ENCODE results near the gene CD302.
"Not testable (repeated sequence)": the region's sequence is repeated elsewhere in the genome, so short reads cannot be mapped to it uniquely, and the experiment has no call there.

Gene CD302

DNA sequence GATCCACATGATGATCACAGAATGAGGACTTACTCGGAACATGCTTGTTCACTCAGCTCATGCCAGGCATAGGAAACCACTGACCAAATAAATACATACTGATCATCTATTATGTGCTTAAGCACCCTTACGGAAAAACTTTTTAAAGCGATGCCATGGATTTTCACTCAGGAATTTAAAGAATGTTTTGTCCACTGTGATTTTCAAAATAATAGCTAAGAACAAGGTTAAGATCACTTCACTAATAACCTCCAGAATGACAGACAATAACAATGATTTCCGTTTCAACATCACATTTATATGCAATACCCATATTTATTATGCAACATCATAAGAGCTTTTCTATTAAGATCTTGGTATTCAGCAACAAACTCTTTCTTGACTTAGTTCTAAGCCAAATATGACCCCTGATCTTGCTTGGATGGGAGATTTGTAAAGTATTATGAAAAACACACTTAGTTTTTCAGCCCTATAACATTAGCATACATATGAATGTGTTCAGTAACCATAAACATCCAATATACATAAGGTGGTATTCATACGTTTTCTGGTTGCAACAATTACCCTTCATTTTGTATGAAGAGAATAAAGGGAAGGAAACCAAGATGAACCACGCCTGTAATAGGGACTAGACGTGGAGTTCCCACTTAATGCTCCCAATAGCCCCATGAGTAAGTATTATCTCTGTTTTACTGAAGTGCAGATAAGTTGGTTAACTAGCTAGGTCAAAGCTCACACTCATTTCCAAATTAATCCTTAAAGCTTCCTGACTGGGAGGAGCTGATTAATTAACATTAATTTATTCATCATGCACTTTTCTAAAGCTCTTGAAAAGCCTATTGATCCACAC lies 1.9 kb downstream of the CD302 start:
- in situ Hi-C loops (cut with MboI; ENCODE audit: low sequenced_read_pairs) = no loop called here

DNA sequence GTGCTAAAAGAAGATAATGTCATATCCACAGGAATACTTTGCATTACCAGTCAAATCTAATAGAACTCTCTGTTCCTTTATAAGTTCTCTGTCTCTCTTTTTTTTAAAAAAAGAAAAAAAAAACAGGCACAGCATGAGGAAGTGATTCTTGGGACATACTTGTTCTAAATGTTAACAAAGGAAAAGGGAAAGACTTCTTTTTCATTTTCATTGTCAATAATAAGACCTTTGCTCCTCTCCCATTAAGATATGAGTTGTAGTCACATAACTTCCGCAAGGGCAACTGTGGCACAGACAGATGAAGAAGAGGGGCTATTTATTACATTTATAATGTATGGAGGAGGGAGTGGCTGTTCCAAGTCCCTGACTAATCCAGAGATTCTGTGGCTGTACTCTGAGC lies 4.7 kb downstream of the CD302 start:
- in situ Hi-C loops (cut with MboI; ENCODE audit: low sequenced_read_pairs) = no loop called here

DNA sequence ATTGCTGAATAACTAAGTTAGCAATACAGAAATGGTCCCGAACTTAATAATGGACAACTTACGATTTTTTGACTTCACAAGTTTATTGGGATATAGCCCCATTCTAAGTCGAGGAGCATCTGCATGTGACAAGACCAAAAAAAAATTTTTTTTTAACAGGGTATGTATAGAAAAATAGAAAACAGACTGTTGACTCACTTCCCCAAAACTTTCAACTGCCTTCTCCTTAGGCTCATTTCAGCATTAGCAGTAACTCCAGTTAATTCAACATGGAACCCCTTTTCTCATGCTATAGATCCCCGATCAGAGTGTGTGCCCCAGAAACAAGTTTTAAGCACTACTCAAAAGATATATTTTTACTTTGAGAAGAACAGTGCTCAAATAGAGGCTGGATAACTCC lies 5.4 kb downstream of the CD302 start:
- in situ Hi-C loops (cut with MboI; ENCODE audit: low sequenced_read_pairs) = no loop called here

DNA sequence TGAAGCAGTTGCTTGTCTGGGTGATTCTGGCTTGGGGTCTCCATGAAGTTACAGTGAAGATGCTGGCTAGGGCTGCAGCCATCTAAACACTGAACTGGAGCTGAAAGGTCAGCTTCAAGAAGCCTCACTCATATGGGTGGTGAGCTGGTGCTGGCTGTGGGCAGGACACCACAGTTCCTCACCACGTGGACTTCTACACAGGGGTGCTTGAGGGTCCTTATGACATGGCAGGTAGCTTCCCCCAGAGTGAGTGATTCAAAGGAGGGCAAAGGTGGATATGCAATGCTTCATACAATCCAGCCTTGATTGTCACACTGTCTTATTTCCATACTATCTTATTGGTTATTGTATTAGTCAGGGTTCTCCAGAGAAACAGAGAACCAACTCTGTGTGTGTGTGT lies 6.0 kb downstream of the CD302 start:
- in situ Hi-C loops (cut with MboI; ENCODE audit: low sequenced_read_pairs) = no loop called here

- in situ Hi-C loops (cut with MboI; ENCODE audit: low sequenced_read_pairs) = no loop called here
Observed at GRCh38 chr2:159790323-159790722, 7.7 kb downstream of the CD302 start.

GRCh38 chr2:159788253-159788652 lies 9.8 kb downstream of the CD302 start:
- in situ Hi-C loops (cut with MboI; ENCODE audit: low sequenced_read_pairs) = no loop called here

- in situ Hi-C loops (cut with MboI; ENCODE audit: low sequenced_read_pairs) = not testable (repeated sequence)
Observed at GRCh38 chr2:159787647-159788046, 10.4 kb downstream of the CD302 start.

DNA sequence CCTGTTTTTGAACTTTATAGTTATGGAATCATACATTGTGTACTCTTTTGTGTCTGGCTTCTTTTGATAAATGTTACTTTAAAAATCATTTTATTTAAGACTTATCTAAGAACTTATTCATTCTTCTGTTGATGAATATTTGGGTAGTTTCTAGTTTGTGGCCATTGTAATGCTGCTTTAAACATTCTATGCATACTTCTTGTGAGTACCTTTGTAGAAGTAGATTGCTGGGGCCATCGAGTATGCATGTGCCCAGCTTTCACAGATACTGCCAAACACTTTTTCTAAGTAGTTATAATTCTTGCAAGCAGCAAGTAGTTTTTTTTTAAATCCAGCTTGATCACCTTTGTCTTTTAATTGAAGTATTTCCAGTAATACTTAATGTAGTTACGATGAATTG lies 11.1 kb downstream of the CD302 start:
- in situ Hi-C loops (cut with MboI; ENCODE audit: low sequenced_read_pairs) = no loop called here

DNA sequence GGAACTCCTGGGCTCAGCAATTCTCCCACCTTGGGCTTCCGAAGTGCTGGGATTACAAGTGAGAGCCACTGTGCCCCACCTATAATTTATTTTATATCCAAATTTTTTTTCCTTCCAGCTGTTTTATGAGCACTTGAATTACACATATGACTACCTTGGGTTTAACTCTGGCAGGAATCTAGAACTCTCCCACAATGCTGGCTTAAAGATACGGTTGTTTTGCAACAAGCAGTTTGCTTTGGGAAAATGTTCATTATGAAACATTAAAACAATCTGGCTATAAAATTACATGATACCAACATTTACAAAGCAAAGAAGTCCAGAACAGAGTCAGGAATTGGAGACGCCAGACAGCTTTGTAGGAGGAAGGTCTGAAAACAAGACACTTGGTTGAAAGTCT lies 12.8 kb downstream of the CD302 start:
- in situ Hi-C loops (cut with MboI; ENCODE audit: low sequenced_read_pairs) = no loop called here

- in situ Hi-C loops (cut with MboI; ENCODE audit: low sequenced_read_pairs) = not testable (repeated sequence)
Observed at GRCh38 chr2:159784744-159785143, 13.3 kb downstream of the CD302 start.

- in situ Hi-C loops (cut with MboI; ENCODE audit: low sequenced_read_pairs) = no loop called here
Observed at GRCh38 chr2:159783556-159783955, 14.5 kb downstream of the CD302 start.

DNA sequence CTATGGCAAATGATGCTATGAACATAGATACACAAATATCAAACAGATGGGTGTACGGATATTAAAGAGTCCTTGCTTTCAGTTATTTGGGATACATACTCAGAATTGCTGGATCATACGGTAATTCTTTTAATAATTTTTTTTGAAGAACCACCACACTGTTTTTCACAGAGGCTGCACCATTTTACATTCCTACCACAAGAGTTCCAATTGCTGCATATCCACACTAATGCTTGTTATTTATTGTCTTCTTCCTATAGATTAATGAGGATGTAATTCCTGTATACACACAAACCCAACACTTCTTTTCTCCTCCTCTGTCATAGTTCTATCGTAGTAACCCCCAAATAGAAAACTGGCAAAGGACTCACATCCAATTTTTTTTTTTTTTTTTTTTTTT lies 21.7 kb downstream of the CD302 start:
- in situ Hi-C loops (cut with MboI; ENCODE audit: low sequenced_read_pairs) = no loop called here

- in situ Hi-C loops (cut with MboI; ENCODE audit: low sequenced_read_pairs) = no loop called here
Observed at GRCh38 chr2:159775021-159775420, 23.0 kb downstream of the CD302 start.

DNA sequence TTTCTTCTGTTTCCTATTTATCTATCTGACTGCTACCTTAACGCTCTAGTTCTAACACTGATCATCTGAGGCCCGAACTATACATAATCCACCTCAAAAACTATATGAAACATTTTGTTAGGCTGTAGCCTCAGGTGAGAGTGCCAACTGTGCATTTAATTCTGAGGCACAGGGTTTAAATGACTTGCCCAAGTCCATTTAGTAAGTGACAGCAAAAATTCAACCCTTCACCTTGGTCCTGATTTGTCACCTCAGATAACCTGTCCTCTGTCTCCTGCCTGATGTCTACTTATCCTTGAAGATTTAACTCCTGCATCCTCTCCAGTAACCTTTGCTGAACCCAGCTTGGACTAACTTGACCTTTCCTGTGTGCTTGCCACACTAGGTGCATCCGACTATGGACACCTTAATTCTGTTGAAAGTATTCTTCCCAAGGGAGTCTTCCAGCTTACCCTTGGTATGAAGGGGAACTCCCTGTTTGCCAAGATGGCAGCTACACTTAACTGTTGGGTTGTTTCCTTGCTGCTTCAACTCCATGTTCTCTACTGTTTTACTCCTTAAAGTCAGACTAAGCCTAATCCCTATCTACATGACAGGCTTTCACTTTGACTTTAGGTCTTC lies 23.5 kb downstream of the CD302 start:
- in situ Hi-C loops (cut with MboI; ENCODE audit: low sequenced_read_pairs) = no loop called here

DNA sequence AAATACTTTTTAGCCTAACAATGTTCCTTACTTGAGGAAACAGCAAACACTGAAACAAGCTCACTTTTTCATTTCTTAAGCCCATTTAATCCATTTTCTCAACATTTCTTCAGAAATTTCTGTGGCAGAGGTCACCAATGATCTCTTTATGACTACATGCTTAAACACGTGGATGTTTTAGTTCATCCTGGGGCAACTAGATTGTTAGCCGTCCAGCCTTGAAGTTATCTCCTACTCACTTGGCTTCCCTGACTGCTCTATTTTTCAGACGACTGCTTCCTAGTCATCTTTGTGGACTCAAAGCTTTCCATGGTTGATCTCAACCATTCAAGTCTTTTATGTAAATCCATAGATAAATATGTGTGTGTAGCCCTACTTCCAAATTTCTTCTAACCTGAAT lies 24.1 kb downstream of the CD302 start:
- in situ Hi-C loops (cut with MboI; ENCODE audit: low sequenced_read_pairs) = no loop called here

GRCh38 chr2:159773426-159773825 lies 24.6 kb downstream of the CD302 start:
- in situ Hi-C loops (cut with MboI; ENCODE audit: low sequenced_read_pairs) = no loop called here

GRCh38 chr2:159769147-159769546 lies 28.9 kb downstream of the CD302 start:
- in situ Hi-C loops (cut with MboI; ENCODE audit: low sequenced_read_pairs) = no loop called here

- in situ Hi-C loops (cut with MboI; ENCODE audit: low sequenced_read_pairs) = no loop called here
Observed at GRCh38 chr2:159762075-159762474, 35.9 kb downstream of the CD302 start.

- in situ Hi-C loops (cut with MboI; ENCODE audit: low sequenced_read_pairs) = no loop called here
Observed at GRCh38 chr2:159760326-159760725, 37.7 kb downstream of the CD302 start.

- in situ Hi-C loops (cut with MboI; ENCODE audit: low sequenced_read_pairs) = no loop called here
Observed at GRCh38 chr2:159759577-159759976, 38.4 kb downstream of the CD302 start.

- in situ Hi-C loops (cut with MboI; ENCODE audit: low sequenced_read_pairs) = no loop called here
Observed at GRCh38 chr2:159758686-159759085, 39.3 kb downstream of the CD302 start.

GRCh38 chr2:159758239-159758638 lies 39.8 kb downstream of the CD302 start:
- in situ Hi-C loops (cut with MboI; ENCODE audit: low sequenced_read_pairs) = no loop called here

DNA sequence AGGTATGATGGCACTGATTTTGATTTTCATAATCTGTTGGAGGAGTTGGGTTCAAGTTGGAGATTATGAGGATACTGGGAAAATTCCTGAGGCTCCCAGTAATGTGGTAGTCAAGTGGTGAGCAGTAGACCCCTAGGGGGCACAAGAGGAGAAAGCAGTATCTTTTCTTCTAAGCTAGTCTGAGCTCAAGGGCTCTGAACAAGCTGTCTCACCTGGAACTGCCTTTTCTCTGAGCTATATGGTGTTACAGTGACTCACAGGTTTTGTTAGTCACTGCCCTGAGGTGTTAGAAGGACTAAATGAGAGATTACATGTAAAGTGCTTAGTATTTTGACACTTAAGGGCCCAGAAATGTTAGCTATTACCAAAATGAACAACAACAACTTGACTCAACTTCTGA lies 42.2 kb downstream of the CD302 start:
- in situ Hi-C loops (cut with MboI; ENCODE audit: low sequenced_read_pairs) = no loop called here
